Stomach (tissue), 4 donors: ENCODE data around the gene MATCAP1.

Experiments
- CTCF ChIP-seq, 7 experiments: fragments of 450-650 bp in 4 of 7; fragments of 200-600 bp in 3 of 7; sonication (generic) in 3 of 7; IDR thresholded peaks; one replicate each; pipeline ENCODE4 v1.5.1; 2016 to 2019; ENCODE audit warnings: antibody characterized with exemption in 7 of 7, control low read depth in 2 of 7, mild to moderate bottlenecking in 1 of 7
- EP300 ChIP-seq: sonication (generic); formaldehyde crosslinking; IDR thresholded peaks from one replicate; pipeline ENCODE4 v1.6.1; 2017; ENCODE audit warnings: antibody characterized with exemption
- POLR2A ChIP-seq, 4 donors: fragments of 450-650 bp; IDR thresholded peaks; one replicate each; pipeline ENCODE4 v1.6.1; 2016; ENCODE audit warnings: antibody characterized with exemption in 4 of 4, control low read depth in 2 of 4, mild to moderate bottlenecking in 1 of 4, moderate library complexity in 1 of 4
- POLR2AphosphoS5 ChIP-seq, 3 donors: sonication (generic); formaldehyde crosslinking; IDR thresholded peaks; one replicate each; pipeline ENCODE4 v1.6.1; 2016; ENCODE audit warnings: antibody characterized with exemption in 3 of 3

DNA sequence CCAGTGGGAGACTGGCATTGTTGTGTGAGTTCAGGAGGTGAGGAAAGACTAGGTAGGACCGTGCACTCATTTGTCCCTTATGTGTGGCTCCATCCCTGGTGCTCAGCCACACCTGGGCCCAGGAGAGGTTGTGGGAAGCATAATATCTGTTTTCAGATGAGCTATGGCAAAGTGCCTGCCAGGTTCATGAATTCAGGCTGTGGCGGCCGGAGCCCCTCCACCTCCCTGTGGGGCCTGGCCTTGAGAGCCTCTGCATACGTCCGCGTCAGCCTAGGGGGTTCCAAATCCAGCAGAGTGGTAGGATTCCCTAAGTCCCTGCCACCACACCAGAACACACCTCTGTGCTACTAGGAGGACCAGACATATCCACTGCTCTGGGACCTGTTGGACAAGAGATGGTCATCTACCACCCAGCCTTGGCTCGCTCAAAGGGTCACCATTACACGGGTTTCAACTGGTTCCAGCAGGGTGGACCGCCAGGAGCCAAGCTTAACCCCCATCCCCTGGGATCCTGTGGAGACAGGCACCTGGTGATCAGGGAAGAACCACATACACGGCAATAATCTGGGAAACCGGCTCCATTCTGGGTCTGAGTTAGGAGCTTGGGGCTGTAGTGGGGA lies 35.0 kb downstream of the MATCAP1 start:
- no peak for TF ChIP-seq CTCF (IDR thresholded peaks at IDR 0.05)
- no peak for TF ChIP-seq POLR2AphosphoS5 (IDR thresholded peaks at IDR 0.05)
- no peak for TF ChIP-seq EP300
- no peak for TF ChIP-seq POLR2A (IDR thresholded peaks at IDR 0.05)
